ENCODE measurements around the gene TMEM164.

TMEM164 gene

DNA sequence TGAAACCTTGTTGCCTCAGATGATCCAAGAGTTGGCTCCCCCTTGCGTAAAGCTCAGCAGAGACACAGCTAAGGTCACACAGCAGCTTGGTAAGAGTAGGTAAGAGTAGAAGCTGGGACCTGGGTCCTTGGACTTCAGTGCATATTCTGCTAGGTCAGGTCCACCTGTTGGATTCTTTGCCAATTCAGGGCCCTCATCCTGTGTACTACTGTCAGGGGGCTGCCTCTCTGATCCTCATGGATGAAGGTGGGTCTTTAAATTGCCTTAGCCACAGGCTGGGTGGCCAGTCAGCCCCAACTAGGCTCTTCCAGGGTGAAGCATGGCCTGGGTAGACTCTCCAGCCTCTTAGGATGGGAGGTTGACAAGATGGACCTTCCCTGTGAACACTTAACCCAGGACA lies 159.2 kb downstream of the TMEM164 start:
- DNase-seq: no peak

GRCh38 chrX:110162867-110163266 lies 160.0 kb downstream of the TMEM164 start:
- DNase-seq: no peak

DNA sequence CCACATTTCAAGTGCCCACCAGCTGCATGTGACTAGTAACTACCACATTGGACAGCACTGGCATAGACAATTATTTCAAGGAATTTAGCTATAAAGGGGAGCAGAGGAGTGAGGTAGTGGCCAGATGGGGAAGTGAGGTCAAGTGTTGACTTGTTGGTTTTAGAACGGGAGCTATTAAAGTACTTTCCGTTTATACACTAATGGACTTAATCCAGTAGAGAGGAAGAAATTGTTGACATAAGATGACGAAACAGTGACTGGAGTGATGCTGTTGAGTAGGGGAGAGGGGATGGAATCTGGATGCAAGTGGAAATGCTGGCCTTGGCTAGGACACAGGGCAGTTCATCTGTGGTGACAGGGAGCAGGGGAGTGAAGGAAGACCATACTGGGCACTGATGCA lies 160.6 kb downstream of the TMEM164 start:
- no peak for DNase-seq

- DNase-seq: peak in 11 of 56 donors; percentile 0 to 25 (median 1)
These were observed 165.1 kb downstream of the TMEM164 start for GRCh38 chrX:110167952-110168451.

DNA sequence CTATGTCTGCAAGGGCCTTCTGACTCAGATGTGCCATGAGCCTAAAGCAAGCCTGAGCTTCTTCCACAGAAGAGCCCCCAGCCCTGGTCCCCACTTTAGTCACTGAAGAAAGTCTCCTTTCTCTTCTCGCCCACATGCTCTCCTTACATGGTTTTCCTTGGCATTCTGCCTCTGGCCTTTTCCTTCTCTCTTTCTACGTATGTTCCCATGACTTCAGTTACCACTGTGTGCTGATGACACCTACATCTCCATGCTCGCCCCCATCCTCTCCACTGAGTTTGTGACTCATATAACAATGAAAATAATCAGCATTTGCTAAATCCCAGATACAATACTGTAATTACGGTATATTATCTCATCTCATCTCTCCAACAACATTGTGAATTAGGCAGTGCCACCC lies 165.7 kb downstream of the TMEM164 start:
- DNase-seq: peak in 1 of 56 donors; percentile 20

- DNase-seq: no peak
These were observed 167.1 kb downstream of the TMEM164 start for GRCh38 chrX:110170029-110170428.

GRCh38 chrX:110171442-110171841 lies 168.5 kb downstream of the TMEM164 start:
- DNase-seq: no peak

DNA sequence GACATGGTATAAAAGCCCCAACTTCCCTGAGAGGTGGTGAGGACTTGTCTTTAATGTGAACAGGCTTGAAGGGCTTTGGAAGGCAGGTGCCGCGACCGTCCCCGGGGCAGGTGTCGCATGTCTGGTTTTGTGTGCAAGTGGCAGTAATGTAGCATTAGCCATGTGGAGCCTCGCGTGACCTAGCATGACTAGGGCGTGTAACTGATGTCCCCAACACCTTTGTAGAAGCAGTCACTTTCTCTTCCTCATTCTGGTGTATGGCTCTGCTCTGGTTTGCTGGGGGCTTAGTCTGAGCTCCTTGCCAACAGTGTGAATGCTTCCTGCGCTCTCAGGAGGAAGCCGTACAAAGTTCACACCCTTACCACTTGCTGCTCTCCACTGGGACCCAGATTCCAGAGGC lies 169.3 kb downstream of the TMEM164 start:
- no peak for DNase-seq

DNA sequence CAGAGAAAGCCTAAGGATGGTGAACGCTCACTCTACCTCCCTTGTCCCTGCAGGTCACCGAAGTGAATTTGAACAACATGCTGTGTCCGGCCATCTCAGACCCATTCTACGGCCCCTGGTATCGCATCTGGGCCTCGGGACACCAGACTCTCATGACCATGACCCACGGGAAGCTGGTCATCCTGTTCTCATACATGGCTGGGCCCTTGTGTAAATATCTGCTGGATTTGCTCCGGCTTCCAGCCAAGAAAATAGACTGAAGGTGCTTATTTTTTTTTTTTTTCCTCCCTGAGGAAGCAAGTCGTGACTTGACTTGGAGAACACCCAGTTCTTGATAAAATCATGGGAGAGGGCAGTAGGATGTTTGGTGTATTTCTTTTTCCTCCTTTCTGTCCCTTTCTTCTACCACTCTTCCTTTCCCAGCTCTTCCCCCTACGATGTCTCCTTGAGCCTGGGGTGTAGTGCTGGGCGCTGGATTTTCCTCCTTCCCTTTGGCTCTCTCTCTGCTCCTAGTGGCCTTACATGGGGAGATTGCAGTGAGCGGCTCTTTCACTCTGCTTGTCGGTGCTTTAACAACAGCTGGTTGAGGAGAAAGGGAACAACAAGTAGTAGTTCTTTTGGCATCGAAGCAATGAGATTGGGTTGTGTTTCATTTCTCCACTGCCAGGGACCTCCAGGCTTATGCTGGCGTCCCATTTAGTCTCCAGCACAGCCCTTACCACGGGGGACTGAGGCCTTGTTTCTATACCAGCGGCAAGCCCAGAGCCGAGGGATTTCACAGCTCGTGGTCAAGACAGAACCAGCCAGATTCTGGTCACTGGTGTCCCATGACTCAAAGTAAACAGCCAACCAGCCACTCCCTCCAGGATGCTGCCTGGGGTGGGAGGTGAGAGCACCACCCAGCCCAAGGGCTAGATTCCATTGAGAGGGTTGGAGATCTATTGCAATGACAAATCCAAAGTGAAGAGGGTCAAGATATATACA lies 170.6 kb downstream of the TMEM164 start:
- no peak for DNase-seq

DNA sequence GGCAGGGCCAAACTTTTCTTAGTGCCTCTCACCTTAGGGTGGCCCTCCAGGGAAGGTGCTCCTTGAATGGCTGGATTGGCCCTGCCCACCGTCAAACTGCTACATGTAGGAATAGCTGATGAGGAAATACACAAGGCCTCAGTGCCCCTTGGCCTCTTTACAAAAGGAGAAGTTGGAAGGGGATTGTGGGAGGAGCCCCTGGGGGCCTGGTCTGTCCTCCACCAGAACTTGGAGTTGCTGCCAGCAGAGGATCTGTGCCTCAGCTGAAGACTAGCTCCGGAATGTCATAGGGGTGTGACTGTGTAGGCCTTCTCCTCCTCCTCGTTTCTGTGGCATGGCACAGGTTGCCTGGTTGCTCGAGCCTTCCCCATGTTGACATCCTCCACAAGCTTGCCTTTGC lies 172.2 kb downstream of the TMEM164 start:
- DNase-seq: no peak

DNA sequence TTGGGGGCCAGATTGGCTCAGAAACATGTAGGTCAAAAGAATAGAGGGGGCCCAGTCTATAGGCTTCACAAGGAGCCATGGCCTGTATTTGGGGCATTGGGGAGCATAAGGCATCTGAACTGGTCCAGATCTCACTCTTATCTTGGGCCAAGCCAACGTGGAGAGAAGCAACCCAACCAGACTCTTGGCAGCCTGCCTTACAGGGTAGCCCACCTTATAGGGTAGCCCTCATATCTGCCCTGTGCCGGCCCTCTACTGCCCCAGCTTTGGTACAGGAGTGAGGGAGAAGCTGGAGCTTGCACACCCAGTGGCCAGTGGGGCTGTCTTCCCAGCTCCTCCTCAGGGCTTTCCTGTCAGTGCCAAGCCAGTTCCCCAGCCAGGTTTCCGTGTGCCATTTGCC lies 172.8 kb downstream of the TMEM164 start:
- peak in 3 of 56 donors; percentile 2 to 10 (median 7) for DNase-seq

DNA sequence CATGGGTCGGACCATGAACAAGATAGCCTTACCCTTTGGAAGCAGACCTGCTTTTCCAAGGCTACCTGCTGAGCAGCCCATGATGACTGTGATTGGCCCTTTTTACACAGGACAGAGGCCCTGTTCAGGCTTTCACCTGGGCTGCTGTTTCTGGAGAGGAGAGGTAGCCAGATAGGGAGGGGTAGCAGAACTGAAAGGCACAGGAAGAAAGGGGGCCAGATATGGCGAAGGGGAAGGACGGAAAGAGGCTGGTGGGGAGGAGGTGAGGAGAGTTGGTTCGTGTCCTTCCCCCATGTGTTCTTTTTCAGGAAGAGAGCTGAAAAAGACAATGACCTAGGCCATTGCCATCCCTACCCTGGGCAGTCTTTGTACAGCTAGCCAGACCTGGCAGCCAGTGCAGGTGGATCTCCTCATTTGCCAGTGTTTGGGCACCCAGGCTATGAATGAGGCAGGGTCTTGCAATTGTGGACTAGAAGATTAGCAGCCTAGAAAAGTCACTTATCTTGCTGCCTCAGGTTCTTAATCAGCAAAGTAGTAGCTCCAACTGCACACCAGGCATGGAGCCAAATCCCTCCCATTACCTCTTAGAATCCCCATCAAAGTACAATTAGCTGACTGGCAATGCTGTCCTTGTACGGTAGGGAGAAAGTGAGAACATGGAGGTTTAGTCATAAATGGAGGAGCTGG lies 175.4 kb downstream of the TMEM164 start:
- DNase-seq: no peak

GRCh38 chrX:110180176-110180927 lies 177.4 kb downstream of the TMEM164 start:
- no peak for DNase-seq

DNA sequence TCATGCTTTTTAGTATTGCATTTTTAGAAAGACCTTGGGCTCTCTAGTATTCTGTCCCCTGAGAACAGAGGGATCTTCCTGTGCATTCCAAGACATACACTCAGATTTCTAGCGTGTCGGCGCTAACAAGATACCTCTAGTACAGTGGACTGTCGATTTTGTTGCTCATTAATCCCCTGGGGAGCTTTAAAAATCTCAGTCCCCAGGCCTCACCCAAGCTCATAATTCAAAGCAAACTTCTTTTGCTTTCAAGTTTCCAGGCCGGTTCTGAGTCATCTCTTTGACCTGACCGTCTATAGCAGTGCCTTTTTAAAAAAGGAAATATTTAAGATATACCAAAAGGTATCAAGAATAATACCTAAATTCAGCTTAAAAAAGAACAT lies 178.0 kb downstream of the TMEM164 start:
- DNase-seq: no peak

DNA sequence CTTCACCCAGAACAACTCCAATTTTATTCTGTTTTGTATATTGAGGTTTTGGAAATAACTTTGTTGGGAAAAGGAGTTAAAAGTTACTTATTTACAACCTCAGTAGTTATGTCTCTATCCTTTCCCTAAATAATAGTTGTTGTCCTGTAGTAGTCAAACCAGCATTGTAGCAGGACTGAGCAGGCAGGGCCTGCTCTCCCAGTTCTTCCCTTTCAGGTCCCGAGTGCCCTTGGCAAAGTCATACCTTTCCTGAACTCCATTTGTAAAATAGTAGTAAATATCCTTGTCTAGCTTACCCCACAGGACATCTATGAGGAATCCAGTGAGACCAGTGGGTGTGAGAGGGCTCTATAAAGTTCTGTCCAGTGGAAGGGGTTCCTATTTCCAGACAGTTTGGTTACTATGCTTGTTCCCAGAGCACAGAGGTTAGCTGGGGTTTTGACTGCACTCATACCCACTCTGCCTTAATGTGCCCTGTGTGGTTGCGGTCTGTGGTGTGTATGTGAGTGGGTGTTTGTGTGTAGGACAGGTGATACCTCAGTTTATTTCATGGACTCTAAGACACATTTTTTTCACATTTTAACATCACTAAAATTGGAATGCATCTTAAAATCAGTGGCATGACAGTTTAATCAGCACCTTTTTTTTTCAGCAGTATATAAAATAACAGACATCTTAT lies 178.7 kb downstream of the TMEM164 start:
- no peak for DNase-seq

DNA sequence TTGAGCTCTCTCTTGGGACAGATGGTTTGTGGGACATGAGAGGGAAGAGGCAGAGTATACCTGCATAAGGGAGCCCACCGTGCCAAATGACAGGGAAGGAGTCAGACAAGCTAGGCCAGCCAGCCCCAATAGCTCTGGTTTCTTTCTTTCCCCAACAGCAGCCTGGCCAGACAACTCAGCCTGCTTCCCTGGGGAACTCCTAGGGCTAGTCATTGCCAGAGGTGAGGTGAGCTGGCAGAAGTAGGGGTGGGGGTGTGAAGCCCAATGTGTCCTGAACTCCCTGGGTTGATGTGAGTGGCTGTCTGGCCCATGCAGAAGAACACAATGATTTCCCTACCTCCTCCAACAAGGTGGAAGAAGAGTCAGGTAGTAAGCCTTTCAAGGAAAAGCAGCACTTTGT lies 179.4 kb downstream of the TMEM164 start:
- no peak for DNase-seq

DNA sequence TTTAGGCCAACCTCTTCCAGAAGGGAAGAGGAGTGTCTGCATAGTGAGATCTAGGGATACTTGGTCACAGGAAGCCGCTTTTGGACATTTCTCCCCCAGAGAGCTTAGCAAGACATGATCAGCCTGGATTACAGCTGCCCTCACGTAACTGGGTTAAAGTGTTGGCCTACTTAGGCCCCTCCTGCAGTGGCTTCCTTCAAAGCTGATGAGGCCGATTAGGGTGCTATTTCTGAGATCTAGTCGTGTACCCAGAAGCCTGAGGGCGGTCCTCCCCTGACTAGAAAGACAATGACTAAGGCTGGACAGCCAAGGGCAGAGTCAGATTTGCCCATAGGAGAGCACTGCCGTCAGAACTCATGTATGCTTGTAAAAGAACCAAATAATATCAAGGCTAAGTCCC lies 180.0 kb downstream of the TMEM164 start:
- DNase-seq: no peak

GRCh38 chrX:110183314-110183713 lies 180.4 kb downstream of the TMEM164 start:
- DNase-seq: no peak

- no peak for DNase-seq
These were observed 186.0 kb downstream of the TMEM164 start for GRCh38 chrX:110188701-110189558.

- DNase-seq: no peak
These were observed 189.6 kb downstream of the TMEM164 start for GRCh38 chrX:110192516-110192915.
